DMS 273 (cell line): ENCODE measurements around the gene MZF1.
A peak's percentile ranks its signal among the peaks of the same experiment; 100 is the strongest.

Source experiments
- DNase-seq: peaks from one replicate; lab custom pipeline; 2025; ENCODE audit not compliant: unreplicated experiment; lab: John Stamatoyannopoulos, UW

The MZF1 gene

DNA sequence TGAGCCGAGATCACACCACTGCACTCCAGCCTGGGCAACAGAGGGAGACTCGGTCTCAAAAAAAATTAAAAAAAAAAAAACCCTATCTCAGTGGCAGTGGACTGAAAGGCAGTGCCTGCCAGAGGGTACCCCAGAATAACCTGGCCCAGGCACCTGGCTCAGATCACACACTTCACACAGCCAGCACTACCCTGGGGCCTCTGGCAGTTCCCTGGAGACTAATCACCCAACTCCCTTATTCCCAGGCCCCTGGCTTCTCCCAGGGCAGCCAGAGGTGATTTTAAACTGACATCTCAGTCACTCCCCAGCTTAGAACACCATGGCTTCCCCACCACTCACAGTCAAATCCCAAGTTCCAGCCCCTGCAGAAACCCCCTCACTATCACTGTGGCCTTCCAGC lies 57.9 kb downstream of the MZF1 start:
- DNase-seq = no peak

DNA sequence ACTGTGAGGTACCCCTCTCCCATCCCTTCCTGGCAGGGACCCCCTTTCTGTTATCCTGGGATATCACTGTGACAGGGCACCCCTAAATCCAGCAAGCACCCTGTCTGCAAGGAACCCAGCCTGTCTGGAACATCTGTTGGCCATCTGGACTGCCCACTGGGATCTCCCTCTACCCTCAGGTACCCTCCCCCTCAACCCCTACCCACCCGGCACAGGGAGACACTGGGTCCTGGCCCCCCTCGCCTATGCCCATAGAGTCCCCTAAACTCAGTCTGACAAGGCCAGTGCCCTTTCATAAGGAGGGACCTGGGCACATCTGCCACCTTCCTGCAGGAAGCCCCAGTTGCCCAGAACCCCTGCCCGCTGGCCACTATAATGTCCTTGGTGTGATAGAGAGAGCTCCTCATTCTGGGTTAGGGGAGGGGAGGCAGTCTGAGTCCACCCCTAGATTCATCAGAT lies 58.5 kb downstream of the MZF1 start:
- DNase-seq = no peak

DNA sequence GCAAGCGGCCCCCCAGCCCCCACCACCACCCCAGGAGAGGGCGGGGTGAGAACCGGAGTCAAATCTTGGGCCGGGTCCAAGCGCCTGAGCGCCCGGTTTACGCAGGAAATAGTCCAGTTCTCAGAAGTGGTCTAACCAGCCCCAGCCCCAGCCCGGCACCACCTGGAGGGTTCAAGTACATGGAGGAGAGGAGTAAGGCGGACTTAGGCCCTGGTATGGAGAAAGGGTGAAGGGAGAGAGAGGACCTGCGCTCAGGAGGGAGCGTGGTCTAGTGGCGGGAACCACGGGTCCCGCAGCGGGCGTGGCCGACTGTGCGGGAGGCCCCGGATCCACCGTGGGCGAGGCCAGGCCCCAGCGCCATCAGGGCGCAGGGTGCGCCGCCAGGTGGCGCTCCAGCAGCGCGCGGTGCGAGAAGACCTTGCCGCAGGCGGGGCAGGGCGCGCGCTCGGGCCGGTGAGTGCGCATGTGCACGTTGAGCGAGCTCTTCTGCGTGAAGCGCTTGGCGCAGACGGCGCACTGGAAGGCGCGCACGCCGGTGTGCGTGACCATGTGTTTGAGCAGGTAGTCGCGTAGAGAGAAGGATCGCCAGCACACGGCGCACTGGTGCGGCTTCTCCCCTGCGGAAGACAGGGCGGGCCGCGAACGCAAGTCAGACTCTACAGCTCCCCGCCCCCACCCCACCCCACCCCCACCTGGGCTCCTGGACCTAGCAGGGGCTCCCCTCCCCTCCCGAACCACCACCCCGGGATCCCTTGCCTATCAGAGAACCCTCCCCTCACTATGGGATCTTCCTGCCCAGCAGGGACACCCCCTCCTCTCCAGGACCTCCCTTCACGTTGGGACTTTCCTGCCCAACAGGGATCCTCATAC lies 59.2 kb downstream of the MZF1 start:
- DNase-seq = peak; percentile 99

DNA sequence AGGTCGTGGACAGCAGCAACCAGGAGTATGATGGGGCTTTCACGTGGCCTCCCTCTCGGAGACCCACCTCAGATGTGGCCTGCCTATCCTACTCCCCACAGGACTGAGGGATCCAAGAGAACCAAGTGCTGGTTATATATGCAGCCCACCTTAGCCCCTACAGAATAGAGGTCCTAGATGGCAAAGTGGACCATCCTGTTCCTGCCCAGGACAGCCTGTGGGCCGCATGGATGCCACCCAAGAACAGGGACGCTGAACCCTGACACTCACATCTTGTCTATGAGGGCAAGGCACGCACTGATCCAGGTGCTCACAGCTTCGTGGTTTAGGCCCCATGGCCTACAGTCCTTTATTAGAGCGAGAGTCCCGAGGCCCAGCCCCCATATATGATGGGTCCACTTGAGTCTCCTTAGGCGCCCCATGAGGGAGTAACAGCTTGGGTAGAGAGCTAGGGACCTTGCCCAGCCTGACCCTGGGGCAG lies 59.9 kb downstream of the MZF1 start:
- no peak for DNase-seq
